Neuronal stem cell (in vitro differentiated cells): ENCODE measurements around the gene SPRED3.
"Not testable (repeated sequence)": the region's sequence is repeated elsewhere in the genome, so short reads cannot be mapped to it uniquely, and the experiment has no call there.

Experiments
- DNase-seq: peaks from one replicate; pipeline ENCODE4 v3.0.0-alpha.2; 2013; ENCODE audit warnings: low spot score
- H2AFZ ChIP-seq: one replicate; pipeline ENCODE4 v1.6.1; 2013; ENCODE audit warnings: mild to moderate bottlenecking, low read length, inconsistent platforms
- H2AK5ac ChIP-seq: 2 replicates; pipeline ENCODE4 v1.6.1; 2013; ENCODE audit warnings: low read depth, mild to moderate bottlenecking, inconsistent platforms, low read length, moderate library complexity, mixed read lengths
- H2BK120ac ChIP-seq: 2 replicates; pipeline ENCODE4 v1.6.1; 2013; ENCODE audit warnings: low read depth, mild to moderate bottlenecking, inconsistent platforms, low read length, moderate library complexity, mixed read lengths
- H2BK12ac ChIP-seq: one replicate; pipeline ENCODE4 v1.6.1; 2013; ENCODE audit warnings: low read length, inconsistent platforms
- H2BK15ac ChIP-seq: 2 replicates; pipeline ENCODE4 v1.6.1; 2013; ENCODE audit warnings: mild to moderate bottlenecking, low read length, inconsistent platforms, mixed read lengths
- H2BK5ac ChIP-seq: one replicate; pipeline ENCODE4 v1.6.1; 2013; ENCODE audit warnings: inconsistent platforms, mild to moderate bottlenecking, low read length, moderate library complexity
- H3K14ac ChIP-seq: one replicate; pipeline ENCODE4 v1.6.1; 2013; ENCODE audit warnings: low read length, inconsistent platforms
- H3K18ac ChIP-seq: 2 replicates; pipeline ENCODE4 v1.6.1; 2013; ENCODE audit warnings: low read length, inconsistent platforms
- H3K23ac ChIP-seq: 2 replicates; pipeline ENCODE4 v1.6.1; 2013; ENCODE audit warnings: low read depth, mild to moderate bottlenecking, mixed read lengths, low read length, inconsistent platforms; ENCODE audit not compliant: poor library complexity
- H3K27ac ChIP-seq: replicated peaks from 3 replicates; pipeline ENCODE4 v1.5.1; 2013; ENCODE audit warnings: low read length, inconsistent platforms
- H3K27me3 ChIP-seq, 3 experiments: 2 replicates each; pipeline ENCODE4 v1.6.1; 2013; ENCODE audit warnings: low read length in 3 of 3, mild to moderate bottlenecking in 2 of 3, inconsistent platforms in 1 of 3, low read depth in 1 of 3, mixed read lengths in 1 of 3, moderate library complexity in 1 of 3; ENCODE audit not compliant: control insufficient read depth in 3 of 3, insufficient read depth in 3 of 3
- H3K36me3 ChIP-seq, 2 donors: replicated peaks in 1 of 2; 2 replicates each; pipeline ENCODE4 v1.6.1; 2013; ENCODE audit warnings: low read length in 2 of 2; ENCODE audit not compliant: control insufficient read depth in 2 of 2, insufficient read depth in 2 of 2
- H3K4ac ChIP-seq: 2 replicates; pipeline ENCODE4 v1.6.1; 2013; ENCODE audit warnings: inconsistent platforms, mild to moderate bottlenecking, low read length, moderate library complexity
- H3K4me1 ChIP-seq, 2 donors: 1 replicate in 1 of 2; 2 replicates in 1 of 2; pipeline ENCODE4 v1.6.1; 2013; ENCODE audit warnings: low read length in 2 of 2, low read depth in 1 of 2; ENCODE audit not compliant: control insufficient read depth in 2 of 2, insufficient read depth in 1 of 2
- H3K4me2 ChIP-seq: one replicate; pipeline ENCODE4 v1.6.1; 2013; ENCODE audit warnings: mild to moderate bottlenecking, low read length, inconsistent platforms; ENCODE audit not compliant: insufficient read depth, poor library complexity, severe bottlenecking
- H3K4me3 ChIP-seq, 2 donors: 2 replicates each; pipeline ENCODE4 v1.5.1; 2013; ENCODE audit warnings: low read length in 2 of 2, mild to moderate bottlenecking in 2 of 2, inconsistent platforms in 1 of 2, moderate library complexity in 1 of 2
- H3K79me1 ChIP-seq: one replicate; pipeline ENCODE4 v1.6.1; 2013; ENCODE audit warnings: low read depth, mild to moderate bottlenecking, inconsistent platforms, low read length, moderate library complexity
- H3K9ac ChIP-seq: one replicate; pipeline ENCODE4 v1.6.1; 2013; ENCODE audit warnings: mild to moderate bottlenecking, low read depth, low read length, inconsistent platforms; ENCODE audit not compliant: poor library complexity
- H3K9me3 ChIP-seq, 2 donors: replicated peaks in 1 of 2; 2 replicates each; pipeline versions ENCODE3 to v1.6.1; 2013; ENCODE audit warnings: low read length in 2 of 2, mild to moderate bottlenecking in 2 of 2, inconsistent platforms in 1 of 2, low read depth in 1 of 2, mixed read lengths in 1 of 2, moderate library complexity in 1 of 2; ENCODE audit not compliant: control insufficient read depth in 2 of 2, insufficient read depth in 1 of 2
- H4K8ac ChIP-seq: one replicate; pipeline ENCODE4 v1.6.1; 2013; ENCODE audit warnings: low read depth, mild to moderate bottlenecking, inconsistent platforms, low read length, moderate library complexity
- H4K91ac ChIP-seq: one replicate; pipeline ENCODE4 v1.6.1; 2013; ENCODE audit warnings: low read length, low read depth, mild to moderate bottlenecking, inconsistent platforms; ENCODE audit not compliant: poor library complexity
- WGBS, 2 donors: extraction: QIAGEN DNeasy Blood & Tissue Kit; methylation state at CpG; one replicate each; pipeline ENCODE4 v1.1.7; 2013; ENCODE audit warnings: missing lambda C conversion rate in 2 of 2, mixed read lengths in 1 of 2; ENCODE audit not compliant: insufficient read length in 2 of 2, insufficient replicate concordance in 1 of 2; ENCODE audit errors: extremely low coverage in 2 of 2; 5-methylcytosine and 5-hydroxymethylcytosine counted together

SPRED3 gene

GRCh38 chr19:38425222-38425809 is 36.8 kb downstream of the SPRED3 start:
- Histone ChIP-seq H3K4me3 (no peak overlapping the region), H3K18ac (peak overlapping the region; percentile 9), H3K4ac (peak overlapping the region; percentile 66), H2BK5ac (no peak overlapping the region), H3K14ac (peak overlapping the region; percentile 38), H4K8ac (peak overlapping the region; percentile 24), H3K79me1 (no peaks in the 10 kb centered on the region), H3K27me3 (peaks cover 0 to 12% (median 0%) of the 10 kb centered on the region in 3 experiments), H3K36me3 (no peaks in the 10 kb centered on the region), H3K23ac (no peak overlapping the region), H2AK5ac (peak overlapping the region; percentile 27), H4K91ac (no peak overlapping the region), H2AFZ (peak overlapping the region; percentile 64), H3K27ac (no peak overlapping the region), H3K9me3 (no peaks in the 10 kb centered on the region), H2BK15ac (peak overlapping the region; percentile 97), H2BK12ac (peak overlapping the region; percentile 22), H2BK120ac (no peak overlapping the region), H3K9ac (no peak overlapping the region), H3K4me1 (peaks cover 0 to 2% of the 10 kb centered on the region in 2 donors), H3K4me2 (no peak overlapping the region)
- no peak for DNase-seq
- no CpG with 5 or more reads among the region's 7 CpGs for WGBS, 2 donors

- Histone ChIP-seq H2AK5ac (peak within 1 kb of the TSS; percentile 27), H3K18ac (peak within 1 kb of the TSS; percentile 9), H3K9ac (no peak within 1 kb of the TSS), H3K9me3 (no peaks in the 10 kb centered on the region), H3K79me1 (no peaks in the 10 kb centered on the region), H3K23ac (no peak within 1 kb of the TSS), H2BK120ac (no peak within 1 kb of the TSS), H2AFZ (peak within 1 kb of the TSS; percentile 64), H2BK15ac (peak within 1 kb of the TSS; percentile 97), H3K14ac (peak within 1 kb of the TSS; percentile 38), H3K36me3 (no peaks in the 10 kb centered on the region), H2BK5ac (no peak within 1 kb of the TSS), H4K91ac (no peak within 1 kb of the TSS), H4K8ac (peak within 1 kb of the TSS; percentile 24), H3K27me3 (peaks cover 0 to 10% (median 0%) of the 10 kb centered on the region in 3 experiments), H2BK12ac (peak within 1 kb of the TSS; percentile 22), H3K27ac (no peak within 1 kb of the TSS), H3K4me1 (peaks cover 0 to 2% of the 10 kb centered on the region in 2 donors), H3K4me3 (no peak within 1 kb of the TSS), H3K4me2 (no peak within 1 kb of the TSS), H3K4ac (peak within 1 kb of the TSS; percentile 66)
- no CpG with 5 or more reads among the region's 20 CpGs for WGBS, 2 donors
- DNase-seq: no peak
Observed at GRCh38 chr19:38425810-38426466, 37.4 kb downstream of the SPRED3 start, which contains the start of gene RASGRP4. Gene RASGRP4 (minus strand): TSS chr19:38426219. CDS start chr19:38426091, 128 bp downstream.

GRCh38 chr19:38427035-38427677 is 38.7 kb downstream of the SPRED3 start:
- H3K9me3 ChIP-seq, H2BK5ac ChIP-seq, H3K27me3 ChIP-seq, H4K8ac ChIP-seq, H3K79me1 ChIP-seq, H2BK15ac ChIP-seq, H3K9ac ChIP-seq, H3K18ac ChIP-seq, H2BK120ac ChIP-seq, H2AK5ac ChIP-seq, H3K4ac ChIP-seq, H3K4me2 ChIP-seq, H2AFZ ChIP-seq, H3K14ac ChIP-seq, H3K27ac ChIP-seq, H2BK12ac ChIP-seq, DNase-seq, H3K4me1 ChIP-seq, H3K23ac ChIP-seq, H3K36me3 ChIP-seq, H3K4me3 ChIP-seq, H4K91ac ChIP-seq: not testable (repeated sequence)
- WGBS, 2 donors: no CpG with 5 or more reads among the region's 17 CpGs
